A549 (cell line): ENCODE results near the gene SLC24A3.

Source experiments
- CHD2 ChIP-seq: fragments of 150-350 bp; IDR thresholded peaks from 2 replicates; pipeline ENCODE4 v1.6.1; 2014; ENCODE audit warnings: low read length; ENCODE audit not compliant: partially characterized antibody
- CTCF ChIP-seq: fragments of >200 bp; sonication (Bioruptor Twin); formaldehyde crosslinking; IDR thresholded peaks from 3 replicates; pipeline ENCODE4 v1.5.1; 2016
- EP300 ChIP-seq, 2 experiments: fragments of >200 bp; sonication (Bioruptor Twin); formaldehyde crosslinking; IDR thresholded peaks; 2 replicates in 1 of 2; 3 replicates in 1 of 2; pipeline ENCODE4 v1.6.1; 2016 to 2017
- HDAC2 ChIP-seq: fragments of 200-600 bp; sonication (generic); IDR thresholded peaks from 2 replicates; pipeline ENCODE4 v1.6.1; 2016
- HMGXB4 ChIP-seq: fragments of 250-450 bp; sonication (Bioruptor Pico); IDR thresholded peaks from 2 replicates; pipeline ENCODE4 v1.5.0; 2021; ENCODE audit warnings: mild to moderate bottlenecking, moderate library complexity, borderline replicate concordance
- JUN ChIP-seq, 2 experiments: fragments of >200 bp; sonication (Bioruptor Twin); formaldehyde crosslinking; IDR thresholded peaks; 2 replicates in 1 of 2; 3 replicates in 1 of 2; pipeline ENCODE4 v1.6.1; 2016 to 2017
- JUNB ChIP-seq: fragments of >200 bp; sonication (Bioruptor Twin); formaldehyde crosslinking; IDR thresholded peaks from 2 replicates; pipeline ENCODE4 v1.6.1; 2016
- KDM1A ChIP-seq: fragments of 200-600 bp; sonication (generic); IDR thresholded peaks from 2 replicates; pipeline ENCODE4 v1.6.1; 2016; ENCODE audit warnings: low read depth, mild to moderate bottlenecking
- KDM5A ChIP-seq: fragments of 200-600 bp; sonication (generic); IDR thresholded peaks from 2 replicates; pipeline ENCODE4 v1.6.1; 2016; ENCODE audit warnings: antibody characterized with exemption, mild to moderate bottlenecking
- PBX3 ChIP-seq: IDR thresholded peaks from 2 replicates; pipeline ENCODE4 v1.6.1; 2012
- POLR2A ChIP-seq: IDR thresholded peaks from 2 replicates; pipeline ENCODE4 v1.6.1; 2012; ENCODE audit warnings: mild to moderate bottlenecking, low read length
- RAD21 ChIP-seq, 2 experiments: fragments of >200 bp in 1 of 2; sonication (Bioruptor Twin) in 1 of 2; formaldehyde crosslinking in 1 of 2; IDR thresholded peaks in 1 of 2; conservative IDR thresholded peaks in 1 of 2; 2 replicates in 1 of 2; 3 replicates in 1 of 2; pipeline ENCODE4 v1.6.1; 2012 to 2018; ENCODE audit warnings: inconsistent platforms in 1 of 2
- RNF2 ChIP-seq: fragments of 200-600 bp; sonication (generic); IDR thresholded peaks from 2 replicates; pipeline ENCODE4 v1.6.1; 2016; ENCODE audit warnings: low read depth, mild to moderate bottlenecking, antibody characterized with exemption, moderate library complexity, borderline replicate concordance
- TP53 ChIP-seq: fragments of 250-450 bp; sonication (Bioruptor Pico); IDR thresholded peaks from 2 replicates; pipeline ENCODE4 v1.5.0; 2021; ENCODE audit warnings: mild to moderate bottlenecking, moderate library complexity

- TF ChIP-seq TP53 (no peak), RAD21 (conservative IDR thresholded peaks at IDR 0.05 in 1 of 2, IDR thresholded peaks at IDR 0.05 in 1 of 2) (no peak), CTCF (no peak), POLR2A (no peak), HMGXB4 (no peak), EP300 (IDR thresholded peaks at IDR 0.05) (no peak), KDM5A (no peak), HDAC2 (no peak), JUNB (no peak), RNF2 (no peak), PBX3 (no peak), KDM1A (no peak), CHD2 (no peak), JUN (IDR thresholded peaks at IDR 0.05) (no peak)
Measured at GRCh38 chr20:19328676-19329075, 116.2 kb downstream of the SLC24A3 start.
